Activated gamma-delta T cell (primary cell): ENCODE measurements around the gene FRMPD1.
"Not testable (repeated sequence)": the region's sequence is repeated elsewhere in the genome, so short reads cannot be mapped to it uniquely, and the experiment has no call there.

Source experiments
- DNase-seq: peaks from one replicate; lab custom pipeline; 2025; lab: John Stamatoyannopoulos, UW
- total RNA-seq, 2 donors: gene quantifications; one replicate each; lab custom pipeline; 2026; lab: John Stamatoyannopoulos, UW

FRMPD1 gene, protein sequence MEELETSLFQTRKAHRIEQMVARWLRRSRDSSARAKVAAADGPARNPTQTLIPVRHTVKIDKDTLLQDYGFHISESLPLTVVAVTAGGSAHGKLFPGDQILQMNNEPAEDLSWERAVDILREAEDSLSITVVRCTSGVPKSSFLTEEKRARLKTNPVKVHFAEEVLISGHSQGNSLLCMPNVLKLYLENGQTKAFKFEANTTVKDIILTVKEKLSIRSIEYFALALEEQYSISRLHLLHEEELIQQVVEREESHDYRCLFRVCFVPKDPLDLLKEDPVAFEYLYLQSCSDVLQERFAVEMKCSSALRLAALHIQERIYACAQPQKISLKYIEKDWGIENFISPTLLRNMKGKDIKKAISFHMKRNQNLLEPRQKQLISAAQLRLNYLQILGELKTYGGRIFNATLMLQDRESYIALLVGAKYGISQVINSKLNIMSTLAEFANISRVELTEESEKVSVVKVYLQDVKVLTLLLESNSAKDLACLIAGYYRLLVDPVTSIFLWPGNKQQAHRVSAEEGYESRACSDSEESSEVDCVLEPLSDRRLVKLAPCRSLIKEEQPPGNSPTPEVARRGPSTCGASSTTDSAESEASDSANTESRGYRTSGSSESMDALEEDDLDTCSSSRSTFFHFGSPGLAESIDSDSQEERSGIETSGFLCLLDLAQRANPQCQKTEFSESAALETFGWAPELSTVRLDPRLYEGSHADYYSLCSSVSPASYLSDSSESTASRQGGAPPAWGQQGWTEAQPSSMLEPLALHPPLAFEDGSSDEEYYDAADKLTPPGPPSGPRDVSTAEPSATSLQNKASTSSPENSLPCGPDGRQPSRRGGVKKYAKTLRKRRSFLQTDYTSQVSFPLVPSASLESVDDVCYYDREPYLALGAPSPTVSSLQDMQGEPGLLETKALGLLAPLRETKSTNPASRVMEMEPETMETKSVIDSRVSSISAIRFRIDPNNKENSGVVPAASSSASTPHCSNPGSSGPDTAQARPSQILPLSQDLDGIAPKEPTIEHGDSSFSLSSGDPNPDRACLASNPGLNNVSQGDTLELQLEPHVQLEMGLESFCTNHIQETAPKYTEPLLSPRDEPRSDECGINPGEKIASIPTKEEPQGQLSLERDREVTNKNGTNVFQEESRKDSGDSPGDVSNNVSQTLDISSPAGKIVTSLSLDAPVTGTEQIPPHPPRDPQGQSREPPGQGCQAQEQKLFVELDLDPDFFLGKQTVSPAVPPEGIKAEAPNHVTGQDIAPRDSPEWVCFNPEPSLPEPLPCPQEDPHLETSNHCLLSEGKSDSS (N-terminal part only)
- 0.09 to 0.10 reads per million in 2 donors for total RNA-seq

DNA sequence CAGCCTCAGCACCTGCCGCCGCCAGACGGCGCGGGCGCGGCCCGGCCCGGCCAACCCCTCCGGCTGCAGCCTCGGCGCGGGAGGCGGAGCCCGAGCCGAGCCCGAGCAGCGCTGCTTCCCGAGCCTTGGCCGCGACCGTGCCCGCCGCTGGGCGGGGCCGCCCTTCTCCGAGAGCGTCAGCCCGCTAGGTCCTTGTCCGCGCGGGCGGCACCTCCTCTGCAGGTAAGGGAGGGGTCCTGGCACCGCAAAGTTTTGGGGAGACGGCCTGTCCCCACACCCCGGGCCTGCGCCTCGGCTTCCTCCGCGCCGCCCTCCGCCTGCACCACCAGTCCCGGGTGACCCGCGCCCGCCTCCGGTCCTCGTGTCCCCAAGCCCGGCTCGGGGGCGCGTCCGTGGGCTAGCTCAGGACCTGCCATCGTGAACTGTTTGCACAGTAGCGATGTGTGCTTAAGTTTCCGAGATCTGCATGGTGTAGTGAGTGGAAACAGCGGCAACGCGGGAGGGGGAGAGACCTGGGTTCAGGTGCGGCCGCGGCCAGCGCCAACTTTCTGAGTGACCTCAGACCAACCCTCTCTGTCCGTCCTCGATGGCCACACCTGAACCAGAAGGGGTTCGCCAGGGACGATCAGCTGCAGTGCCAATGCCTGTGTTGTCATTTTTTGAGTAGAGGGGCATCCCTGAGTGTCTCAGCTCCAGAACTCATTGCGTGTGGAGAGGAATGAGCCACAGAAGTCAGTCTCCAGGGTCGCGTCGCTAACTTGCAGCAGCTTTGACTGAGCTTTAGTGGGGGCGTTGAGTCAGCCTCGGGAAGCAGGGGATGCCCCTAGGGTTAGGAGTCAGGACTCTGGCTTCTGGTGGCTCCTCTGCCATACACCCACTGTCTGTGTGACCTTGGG, at the start of gene FRMPD1:
Gene FRMPD1 (plus strand): TSS at position 82 of the 896 bp plus-strand sequence. CDS start 41,688 bp downstream, outside the sequence.
- DNase-seq, result peak; percentile 32

DNA sequence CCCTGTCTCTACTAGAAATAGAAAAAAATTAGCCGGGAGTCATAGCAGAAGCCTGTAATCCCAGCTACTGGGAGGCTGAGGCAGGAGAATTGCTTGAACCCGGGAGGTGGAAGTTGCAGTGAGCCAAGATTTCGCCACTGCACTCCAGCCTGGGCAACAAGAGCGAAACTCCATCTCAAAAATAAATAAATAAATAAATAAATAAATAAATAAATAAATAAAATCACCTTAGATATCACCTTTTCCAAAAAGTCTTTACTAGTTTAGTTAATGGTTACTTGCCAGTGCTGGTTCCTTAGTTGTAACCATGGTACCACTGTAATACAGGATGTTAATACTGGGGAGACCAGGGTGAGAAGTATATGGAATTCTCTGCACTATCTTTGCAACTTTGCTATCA, 48.7 kb upstream of the FRMPD1 start:
- not testable (repeated sequence) for DNase-seq

DNA sequence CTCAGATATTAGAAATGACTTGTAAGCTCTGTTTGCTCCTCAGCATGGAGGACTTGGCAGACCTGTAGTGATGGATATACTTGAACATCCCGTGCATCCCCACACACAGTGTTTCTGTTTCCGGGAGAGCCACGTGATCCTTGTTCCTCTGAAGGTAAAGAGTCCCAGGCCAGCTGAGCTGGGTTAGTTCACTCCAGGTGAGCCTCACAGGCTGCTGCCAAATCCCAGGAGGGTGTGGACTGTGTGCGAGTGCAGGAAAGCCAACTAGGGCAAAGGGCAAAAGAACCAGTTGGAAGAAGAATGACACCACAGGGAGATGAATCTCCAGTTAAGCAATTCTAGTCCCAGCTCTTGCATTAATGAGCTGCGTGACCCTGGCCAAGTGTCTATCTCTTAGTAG, 47.9 kb upstream of the FRMPD1 start:
- no peak for DNase-seq

DNA sequence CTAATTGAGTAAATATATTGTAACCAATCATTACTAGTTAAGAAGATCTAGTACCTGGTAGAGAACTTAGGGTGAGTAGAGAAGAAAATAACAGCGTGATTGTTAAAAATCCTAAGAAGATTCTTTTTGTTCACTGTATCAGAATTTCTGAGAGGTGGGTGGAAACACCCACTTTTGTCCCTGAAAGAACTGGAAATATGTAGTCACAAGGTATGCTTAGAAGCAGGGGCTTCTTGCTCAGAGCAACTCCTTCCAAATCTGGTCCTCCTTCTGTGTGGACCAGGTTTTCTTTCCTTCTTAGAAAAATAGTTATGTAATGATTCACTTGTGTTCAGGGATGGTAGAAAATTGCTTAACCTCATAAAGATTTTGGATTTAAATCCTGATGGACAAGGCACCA, 46.5 kb upstream of the FRMPD1 start:
- no peak for DNase-seq

DNA sequence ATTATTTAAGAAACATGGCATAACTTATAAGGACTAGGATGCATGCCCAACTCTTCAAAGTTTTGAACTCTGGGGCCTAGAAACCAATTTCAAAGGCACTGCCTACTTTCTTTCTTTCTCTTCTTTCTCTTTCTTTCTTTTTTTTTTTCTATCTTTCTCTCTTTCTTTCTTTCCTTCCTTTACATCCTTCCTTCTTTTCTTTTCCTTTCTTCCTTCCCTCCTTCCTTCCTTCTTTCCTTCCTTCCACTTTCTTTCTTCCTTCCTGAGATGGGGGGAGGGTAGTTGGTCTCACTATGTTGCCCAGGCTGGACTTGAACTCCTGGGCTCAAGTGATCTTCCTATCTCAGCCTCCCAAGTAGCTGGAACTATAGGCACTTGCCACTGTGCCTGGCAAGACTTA, 42.5 kb upstream of the FRMPD1 start:
- DNase-seq, result no peak

DNA sequence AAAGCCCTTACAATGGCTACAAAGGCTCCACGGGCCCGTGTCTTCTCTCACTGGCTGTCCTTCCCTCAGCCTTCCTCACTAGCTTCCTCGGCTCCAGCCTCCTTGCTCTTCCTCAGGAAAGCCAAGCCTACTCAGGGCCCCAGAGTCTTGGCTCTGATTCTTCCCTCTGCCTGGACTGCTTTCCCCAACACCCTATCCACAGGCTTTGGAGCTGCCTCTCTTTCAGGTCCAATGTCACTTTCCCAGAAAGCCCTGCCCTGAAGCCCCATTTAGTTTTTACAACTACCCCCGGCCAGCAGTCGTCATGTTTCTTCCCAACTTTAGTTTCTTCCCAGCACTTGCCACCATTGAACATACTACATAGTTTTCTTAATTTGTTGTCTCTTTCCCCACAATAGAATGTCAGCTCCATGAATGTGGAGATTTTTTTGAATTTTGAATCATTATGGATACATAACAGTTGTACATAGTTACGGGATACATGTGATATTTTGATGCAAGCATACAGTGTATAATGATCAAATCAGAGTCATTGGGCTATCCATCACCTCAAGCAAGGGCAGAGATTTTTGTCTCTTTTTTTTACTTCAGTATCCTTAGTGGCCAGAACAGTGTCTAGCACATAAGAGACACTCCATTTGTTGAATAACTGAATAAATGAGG, 40.9 kb upstream of the FRMPD1 start:
- DNase-seq, result no peak

DNA sequence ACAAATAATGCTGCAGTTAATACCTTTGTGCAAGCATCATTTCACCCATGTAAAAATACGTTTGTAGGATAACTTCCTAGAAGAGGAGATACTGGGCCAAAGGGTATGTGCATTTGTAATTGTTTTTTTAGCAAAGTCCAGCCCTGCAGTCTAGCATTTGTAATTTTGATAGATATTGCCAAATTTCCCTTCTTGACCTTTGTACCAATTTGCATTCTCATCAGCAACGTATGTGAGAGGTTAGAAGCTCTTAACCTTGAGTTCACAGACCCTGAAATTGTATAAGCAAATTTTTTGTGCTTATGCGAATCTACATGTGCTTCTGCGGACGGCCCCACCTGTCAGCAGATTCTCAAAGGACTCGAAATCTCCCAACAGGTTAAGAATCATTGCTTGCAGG, 39.7 kb upstream of the FRMPD1 start:
- DNase-seq, result no peak

DNA sequence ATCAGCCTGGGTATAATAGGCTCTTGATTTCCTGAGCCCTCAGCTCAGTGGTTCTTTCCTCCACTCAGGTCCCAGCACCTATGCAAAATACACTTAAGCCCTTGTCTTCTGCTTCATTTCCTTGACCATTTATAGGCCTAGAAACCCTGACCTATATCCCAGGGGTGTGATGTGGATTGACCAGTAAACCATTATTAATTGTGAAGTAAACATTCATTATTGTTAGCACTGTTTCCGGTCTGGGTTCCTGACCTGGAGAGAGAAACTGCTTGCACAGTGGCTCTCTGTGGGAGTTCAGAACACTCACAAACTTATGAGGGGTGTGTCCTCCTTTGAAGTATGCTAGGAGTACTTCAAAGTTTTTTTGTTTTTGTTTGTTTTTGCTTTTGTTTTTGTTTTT, 38.8 kb upstream of the FRMPD1 start:
- no peak for DNase-seq

DNA sequence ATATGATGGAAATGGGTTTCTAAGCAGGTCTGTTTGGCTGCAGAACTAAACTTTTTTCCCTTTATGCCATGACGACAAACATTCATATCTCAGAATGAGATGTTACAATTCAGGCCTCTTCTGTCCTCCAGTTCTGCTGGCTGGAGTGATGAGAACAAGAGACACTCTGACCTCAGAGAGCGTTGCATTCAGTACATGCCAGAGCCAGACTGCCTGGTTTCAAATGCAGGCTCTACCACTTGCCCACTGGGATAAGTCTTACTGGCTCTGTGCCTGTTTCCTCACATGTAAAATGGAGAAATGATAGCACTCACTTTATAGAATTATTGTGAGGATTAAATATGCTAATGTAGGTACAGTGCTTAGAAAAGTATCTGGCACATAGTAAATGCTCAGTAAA, 33.6 kb upstream of the FRMPD1 start:
- DNase-seq, result no peak

DNA sequence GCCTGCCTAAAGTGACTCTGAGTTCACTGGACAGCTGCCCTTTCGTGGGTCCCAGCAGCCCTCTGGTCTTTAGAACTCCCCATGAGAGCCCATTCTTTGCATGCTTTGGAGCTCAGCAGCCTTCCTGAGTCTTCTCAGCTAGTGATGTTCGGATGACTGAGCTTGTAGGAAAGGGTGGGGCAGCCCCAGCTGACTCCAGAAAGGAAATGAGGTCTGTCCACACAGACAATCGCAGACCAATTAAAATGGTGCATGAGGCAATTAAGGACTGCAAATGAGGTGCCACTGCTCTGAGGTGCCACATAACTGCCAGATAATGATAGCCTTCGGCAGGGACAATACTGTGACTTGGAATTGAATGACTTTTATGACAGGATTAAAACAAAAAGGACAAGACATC, 32.9 kb upstream of the FRMPD1 start:
- DNase-seq, result no peak

DNA sequence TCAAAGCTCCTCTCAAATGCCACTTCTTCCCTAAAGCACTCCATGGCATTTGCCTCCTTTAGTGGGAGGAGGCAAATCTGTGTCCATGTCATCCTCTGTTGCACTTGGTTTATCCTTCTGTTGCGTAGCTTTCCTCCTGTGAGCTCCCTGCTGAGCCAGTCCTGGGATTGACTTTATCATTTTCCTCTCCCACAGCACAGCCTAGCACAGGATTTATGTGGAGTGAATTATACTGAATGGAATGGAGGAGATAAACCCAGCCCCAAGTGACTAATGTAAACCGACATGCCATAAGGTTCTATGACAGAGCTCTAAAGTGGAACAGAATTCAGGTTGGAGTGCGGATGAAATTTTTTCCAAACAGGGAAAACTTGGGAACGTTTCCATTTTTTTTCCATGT, 31.9 kb upstream of the FRMPD1 start:
- DNase-seq, result no peak

DNA sequence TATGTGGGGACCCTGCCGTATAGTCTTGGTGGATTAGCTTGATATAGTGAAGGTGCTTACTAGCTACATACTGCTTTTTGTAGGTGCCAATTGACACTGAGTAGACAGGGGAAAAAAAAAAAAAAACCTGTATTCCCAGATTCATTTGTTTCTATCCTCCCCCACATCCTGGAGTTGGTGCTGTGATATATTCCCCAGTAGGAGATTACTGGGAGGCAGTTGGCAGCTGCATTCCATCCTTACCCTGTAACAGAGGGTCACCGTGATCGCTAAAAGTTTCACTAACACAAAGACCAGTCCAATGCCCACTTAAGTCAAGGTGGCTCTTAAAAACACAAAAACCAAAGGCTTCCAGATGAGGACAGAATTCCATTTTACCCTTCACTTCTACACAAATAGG, 30.9 kb upstream of the FRMPD1 start:
- no peak for DNase-seq

DNA sequence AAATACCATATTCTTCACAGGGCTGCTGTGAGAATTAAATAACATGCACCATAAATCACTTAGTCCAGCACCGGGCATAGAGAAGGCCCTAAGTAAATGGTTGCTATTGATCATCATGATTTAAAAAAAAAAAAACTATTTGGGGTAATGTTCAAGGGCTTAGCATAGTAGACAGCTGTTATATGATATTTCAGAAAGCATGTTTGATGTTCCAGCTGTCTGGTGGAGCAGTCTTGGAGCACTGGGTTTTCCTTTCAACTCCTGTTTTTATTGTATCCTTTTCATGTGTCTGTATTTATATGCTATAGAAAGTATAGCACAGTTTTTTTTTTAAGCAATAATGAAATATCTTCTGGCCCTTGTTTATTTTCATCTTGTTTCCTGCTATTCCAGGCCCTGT, 30.4 kb upstream of the FRMPD1 start:
- no peak for DNase-seq

DNA sequence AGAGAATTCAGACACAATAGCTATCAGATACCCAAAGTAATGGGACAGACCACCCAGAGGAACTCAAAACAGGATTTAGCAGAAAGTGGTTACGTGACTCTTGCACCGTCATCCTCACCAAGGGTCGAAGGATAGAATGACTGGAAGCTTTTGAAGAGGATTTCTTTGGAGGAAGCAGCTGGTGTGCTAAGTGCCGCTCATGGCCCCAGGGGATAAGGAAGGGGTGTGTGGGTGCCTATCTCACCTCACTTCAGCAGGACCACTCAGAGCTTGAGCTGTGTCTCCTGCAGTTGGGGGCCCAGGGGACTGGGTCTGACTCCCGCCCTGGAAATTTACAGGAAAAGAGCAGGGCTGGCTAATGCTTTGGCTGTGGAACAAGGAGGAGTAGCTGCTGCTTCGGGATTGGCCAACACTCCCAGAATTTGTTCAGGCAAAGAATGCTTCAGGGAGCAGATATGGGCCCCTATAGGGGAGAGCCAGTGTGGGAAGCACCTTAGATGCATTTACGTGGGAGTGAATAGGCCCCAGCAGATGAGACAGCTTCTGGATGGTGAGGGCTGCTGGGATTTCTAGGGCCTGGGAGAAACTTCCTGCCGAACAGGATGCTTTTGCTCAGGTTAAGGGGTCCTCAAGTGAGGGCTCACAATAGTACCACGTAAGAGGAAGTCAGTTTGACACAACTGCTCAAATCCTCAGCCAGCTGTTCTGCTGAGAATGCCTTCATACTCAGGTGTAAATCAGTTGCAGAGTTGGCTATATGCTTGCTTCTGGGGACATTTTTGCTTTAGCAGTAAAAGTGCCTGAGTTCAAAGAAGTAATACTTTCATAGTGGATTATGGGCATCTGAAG, 29.3 kb upstream of the FRMPD1 start:
- DNase-seq, result no peak

DNA sequence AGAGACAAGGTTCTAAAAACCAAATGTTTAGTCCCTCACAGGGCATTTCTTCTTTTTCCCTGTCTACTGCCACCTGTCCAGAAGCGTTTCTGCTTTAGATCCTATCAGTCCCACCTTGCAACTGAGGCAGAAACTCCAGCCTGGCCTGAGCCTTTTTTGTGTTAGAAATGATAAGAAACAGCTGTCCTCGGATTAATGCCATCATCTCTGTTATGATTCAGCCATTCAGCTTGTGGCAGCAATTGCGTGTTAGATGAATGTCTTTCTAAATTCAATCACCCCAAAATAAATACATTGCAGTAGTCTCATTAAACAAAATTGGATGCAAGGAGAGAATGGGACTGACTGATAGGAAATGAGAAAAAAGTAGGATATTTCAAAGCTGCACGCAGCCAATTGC, 28.3 kb upstream of the FRMPD1 start:
- DNase-seq, result no peak

DNA sequence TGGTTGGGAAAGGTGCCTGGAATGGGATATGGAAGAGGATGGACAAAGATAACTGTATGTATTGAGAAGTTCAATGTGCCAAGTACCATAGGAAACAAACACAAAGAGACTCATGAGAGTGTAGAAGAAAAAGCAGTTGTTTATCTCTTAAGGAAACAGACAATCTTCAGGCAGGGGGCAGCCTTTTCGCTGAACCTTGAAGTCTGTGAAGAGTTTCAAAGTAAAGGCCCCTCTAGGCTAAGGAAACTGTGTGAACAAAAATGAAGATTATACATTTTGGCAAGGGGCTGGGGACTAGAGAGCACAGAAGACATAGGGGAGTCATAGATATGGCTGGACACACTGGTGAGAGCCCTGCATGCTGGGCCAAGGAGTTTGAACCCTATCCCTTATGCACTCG, 27.5 kb upstream of the FRMPD1 start:
- DNase-seq, result no peak

DNA sequence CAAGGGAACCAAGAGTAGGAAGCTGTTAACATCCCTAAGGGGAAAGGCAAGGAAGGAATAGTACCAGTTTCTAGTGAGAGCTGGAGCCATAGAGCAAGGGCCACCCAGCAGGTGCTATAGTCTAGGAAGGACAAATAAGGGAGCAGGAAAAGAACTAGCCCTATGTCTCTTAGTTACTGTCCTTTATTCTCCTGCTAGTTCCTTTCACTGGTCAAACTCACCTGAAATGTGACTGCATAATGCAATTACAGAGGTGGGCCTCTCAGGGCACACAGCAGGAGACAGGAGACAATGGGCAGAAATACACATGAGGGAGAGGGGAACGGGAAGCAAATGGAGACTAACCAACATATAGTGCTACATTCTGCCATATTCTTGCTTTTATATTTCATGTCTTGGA, 26.7 kb upstream of the FRMPD1 start:
- no peak for DNase-seq

DNA sequence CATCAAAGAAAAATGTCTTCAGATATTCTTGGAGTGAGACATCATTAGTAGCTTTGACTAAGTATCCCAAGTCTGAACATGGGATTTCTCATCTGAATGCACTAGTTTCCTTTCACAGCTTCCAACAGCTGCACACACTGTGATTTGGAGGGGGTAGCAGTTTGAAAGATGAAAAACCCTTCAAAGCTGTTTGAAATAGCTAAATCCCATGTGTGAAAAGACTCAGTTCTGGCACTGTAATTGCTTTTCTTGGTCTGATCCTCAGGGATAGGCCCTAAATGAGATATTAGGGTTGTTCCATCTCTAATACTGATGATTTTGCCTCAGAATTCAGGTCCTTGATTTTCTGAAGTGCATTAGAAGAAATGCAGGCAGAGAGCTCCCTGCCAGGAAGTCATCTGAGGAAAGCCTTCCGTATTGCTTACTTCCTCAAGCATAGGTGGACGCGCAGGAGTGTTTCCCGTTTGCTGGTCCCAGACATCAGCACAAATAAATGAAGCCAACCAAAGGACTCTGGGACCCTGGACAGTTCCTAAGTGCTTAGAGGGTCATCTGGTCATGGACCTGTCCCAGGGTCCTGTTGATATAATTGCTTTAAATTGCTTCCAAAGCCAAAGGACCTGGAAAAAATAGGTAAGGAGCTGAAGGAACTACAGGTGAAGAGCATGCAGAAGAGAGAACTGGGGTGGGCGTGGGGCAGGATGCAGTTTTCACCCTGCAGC, 25.6 kb upstream of the FRMPD1 start:
- DNase-seq, result no peak

DNA sequence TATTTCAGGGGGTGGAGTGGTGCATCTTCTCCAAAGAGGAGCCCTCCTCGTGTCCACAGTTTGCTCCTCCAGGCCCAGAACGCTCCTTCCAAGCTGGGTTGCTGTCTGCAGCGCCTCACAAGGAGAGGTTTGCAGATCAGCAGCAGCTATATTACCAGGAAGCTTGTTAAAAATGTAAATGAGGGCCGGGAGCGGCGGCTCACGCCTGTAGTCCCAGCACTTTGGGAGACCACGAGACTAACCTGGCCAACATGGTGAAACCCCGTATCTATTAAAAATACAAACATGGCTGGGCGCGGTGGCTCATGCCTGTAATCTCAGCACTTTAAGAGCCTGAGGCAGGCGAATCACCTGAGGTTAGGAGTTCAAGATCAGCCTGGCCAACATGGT, 25.0 kb upstream of the FRMPD1 start:
- no peak for DNase-seq
